Spleen (tissue), 11 donors: ENCODE results near the gene CRTC2. TPM values are rescaled to one million over a fixed set of nuclear protein-coding genes. Genes with fewer than 3 reads are reported as not detected.

Experiments used
- DNase-seq: peaks from one replicate; pipeline ENCODE4 v3.0.0-alpha.2; 2020
- H3K27ac ChIP-seq, 8 donors: fragments of 200-600 bp; sonication (generic) in 7 of 8; 1 replicate in 4 of 8; 2 replicates in 4 of 8; pipeline versions ENCODE4 v1.5.0 to v1.8.0; 2016 to 2021; ENCODE audit warnings: inconsistent platforms in 4 of 8, mild to moderate bottlenecking in 4 of 8, moderate library complexity in 1 of 8
- H3K27me3 ChIP-seq, 7 donors: fragments of 200-600 bp; sonication (generic) in 6 of 7; replicated peaks in 1 of 7; 1 replicate in 4 of 7; 2 replicates in 3 of 7; pipeline versions ENCODE4 v1.5.0 to v1.8.0; 2016 to 2021; ENCODE audit warnings: inconsistent platforms in 3 of 7, mild to moderate bottlenecking in 1 of 7
- H3K36me3 ChIP-seq, 6 donors: fragments of 200-600 bp; sonication (generic) in 5 of 6; 1 replicate in 4 of 6; 2 replicates in 2 of 6; pipeline versions ENCODE4 v1.5.0 to v1.8.0; 2016 to 2021; ENCODE audit warnings: inconsistent platforms in 2 of 6
- H3K4me1 ChIP-seq, 6 donors: fragments of 200-600 bp; sonication (generic) in 5 of 6; 1 replicate in 3 of 6; 2 replicates in 3 of 6; pipeline versions ENCODE4 v1.5.0 to v1.8.0; 2016 to 2021; ENCODE audit warnings: inconsistent platforms in 3 of 6
- H3K4me3 ChIP-seq, 8 donors: fragments of 200-600 bp; sonication (generic) in 7 of 8; 1 replicate in 4 of 8; 2 replicates in 4 of 8; pipeline versions ENCODE4 v1.5.0 to v1.8.0; 2016 to 2021; ENCODE audit warnings: inconsistent platforms in 4 of 8, mild to moderate bottlenecking in 4 of 8, moderate library complexity in 2 of 8
- H3K9me3 ChIP-seq, 8 donors: fragments of 200-600 bp; sonication (generic) in 7 of 8; 1 replicate in 4 of 8; 2 replicates in 4 of 8; pipeline versions ENCODE4 v1.5.0 to v1.8.0; 2016 to 2021; ENCODE audit warnings: inconsistent platforms in 4 of 8
- POLR2A ChIP-seq, 3 donors: fragments of 450-650 bp; IDR thresholded peaks; one replicate each; pipeline ENCODE4 v1.5.1; 2017; ENCODE audit warnings: antibody characterized with exemption in 3 of 3, mild to moderate bottlenecking in 1 of 3
- POLR2AphosphoS5 ChIP-seq, 3 donors: sonication (generic); formaldehyde crosslinking; IDR thresholded peaks; one replicate each; pipeline ENCODE4 v1.5.1; 2017; ENCODE audit warnings: antibody characterized with exemption in 3 of 3
- WGBS, 5 donors: extraction: QIAGEN DNeasy Blood & Tissue Kit in 3 of 5; methylation state at CpG; one replicate each; pipeline versions ENCODE4 v1.1.5 to v1.1.7; 2013 to 2018; 5-methylcytosine and 5-hydroxymethylcytosine counted together
- intact Hi-C: fragments of 100-400 bp; cut with DNase I; formaldehyde crosslinking; loops from one replicate; pipeline ENCODE4 v1.15.0; 2023; ENCODE audit warnings: low total_unique reads
- polyA plus RNA-seq, 3 donors: library from polyadenylated mRNA; stranded (reverse); fragments of 200-250 nt; gene quantifications; one replicate each; pipeline ENCODE4 v1.2.1, GENCODE V29; 2013
- total RNA-seq, 7 donors: library from RNA; depleted of rRNA in 3 of 7; stranded (reverse); fragments of >200 nt in 3 of 7; fragmentation: NEBNext Ultra II Directional in 4 of 7; extraction: Animal tissue kit (Norgen Biotek cat#: 25700) in 4 of 7; gene quantifications; one replicate each; pipeline versions ENCODE4 v1.1.0 to v1.2.1, GENCODE V29; 2016 to 2021
- TF ChIP-seq, protein P1 (sequence below), 11 experiments: fragments of 200-600 bp in 7 of 11; fragments of 450-650 bp in 4 of 11; sonication (generic) in 4 of 11; IDR thresholded peaks in 8 of 11; conservative IDR thresholded peaks in 3 of 11; 1 replicate in 7 of 11; 2 replicates in 4 of 11; pipeline versions ENCODE4 v1.4.0 to v1.8.0; 2016 to 2021; ENCODE audit warnings: antibody characterized with exemption in 11 of 11, inconsistent platforms in 4 of 11, mild to moderate bottlenecking in 1 of 11
- donor health status: healthy with polysubstance abuse.
- donor health status: DM: no; HTN: no; CAD: no; lungs with moderate emphysema.
- donor health status: DM: no; HTN: no; CAD: no.
- donor health status: Bipolar disorder and iron deficiency.
- donor health status: healthy.
- donor health status: DM: no; HTN: no; CAD: no.
- donor health status: DM: yes; HTN: yes; CAD: no.

The CRTC2 gene
- total and polyA plus RNA-seq, 10 donors = 34.8 to 80.1 (median 69.5) TPM

DNA sequence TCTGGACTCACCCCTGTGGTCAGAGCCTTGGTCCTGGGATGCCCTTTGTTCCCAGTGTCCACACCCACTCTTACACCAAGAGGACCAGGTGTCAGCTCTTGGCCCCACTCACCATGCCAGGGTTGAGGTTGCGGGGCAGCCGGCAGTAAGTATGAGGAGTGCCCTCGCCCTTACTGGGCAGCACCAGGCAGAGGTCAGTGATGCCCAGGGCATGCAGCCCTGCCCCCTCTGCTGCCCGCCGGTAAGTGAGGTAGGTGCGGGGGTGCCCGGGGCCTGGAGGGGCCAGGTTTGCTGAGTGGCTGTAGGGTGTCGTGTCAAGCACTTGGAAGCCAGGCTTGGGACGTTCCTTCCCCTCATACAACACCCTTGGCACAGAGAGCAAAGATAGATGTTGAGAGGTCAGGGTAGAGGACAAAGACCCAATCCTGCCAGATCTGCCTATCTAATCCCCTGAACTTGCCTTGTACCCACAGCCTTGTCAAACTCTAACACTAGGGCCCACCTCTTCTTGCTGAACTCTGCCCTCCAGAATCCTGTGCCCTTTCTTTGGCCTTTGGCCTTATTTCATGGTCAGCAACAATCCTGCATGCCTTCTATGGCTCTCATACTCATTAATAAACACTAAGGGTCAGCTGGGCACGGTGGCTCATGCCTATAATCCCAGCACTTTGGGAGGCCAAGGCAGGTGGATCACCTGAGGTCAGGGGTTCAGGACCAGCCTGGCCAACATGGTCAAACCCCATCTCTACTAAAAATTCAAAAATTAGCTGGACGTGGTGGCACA, 15.5 kb downstream of the CRTC2 start:
- H3K27ac ChIP-seq = peak overlapping the region in 5 of 8 donors; percentile 7 to 100 (median 100)
- TF ChIP-seq, protein P1, sequence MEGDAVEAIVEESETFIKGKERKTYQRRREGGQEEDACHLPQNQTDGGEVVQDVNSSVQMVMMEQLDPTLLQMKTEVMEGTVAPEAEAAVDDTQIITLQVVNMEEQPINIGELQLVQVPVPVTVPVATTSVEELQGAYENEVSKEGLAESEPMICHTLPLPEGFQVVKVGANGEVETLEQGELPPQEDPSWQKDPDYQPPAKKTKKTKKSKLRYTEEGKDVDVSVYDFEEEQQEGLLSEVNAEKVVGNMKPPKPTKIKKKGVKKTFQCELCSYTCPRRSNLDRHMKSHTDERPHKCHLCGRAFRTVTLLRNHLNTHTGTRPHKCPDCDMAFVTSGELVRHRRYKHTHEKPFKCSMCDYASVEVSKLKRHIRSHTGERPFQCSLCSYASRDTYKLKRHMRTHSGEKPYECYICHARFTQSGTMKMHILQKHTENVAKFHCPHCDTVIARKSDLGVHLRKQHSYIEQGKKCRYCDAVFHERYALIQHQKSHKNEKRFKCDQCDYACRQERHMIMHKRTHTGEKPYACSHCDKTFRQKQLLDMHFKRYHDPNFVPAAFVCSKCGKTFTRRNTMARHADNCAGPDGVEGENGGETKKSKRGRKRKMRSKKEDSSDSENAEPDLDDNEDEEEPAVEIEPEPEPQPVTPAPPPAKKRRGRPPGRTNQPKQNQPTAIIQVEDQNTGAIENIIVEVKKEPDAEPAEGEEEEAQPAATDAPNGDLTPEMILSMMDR (IDR thresholded peaks at IDR 0.05 in 8 of 11, conservative IDR thresholded peaks at IDR 0.05 in 3 of 11) = no peak
- TF ChIP-seq POLR2AphosphoS5 (IDR thresholded peaks at IDR 0.05) = peak in 1 of 3 donors; percentile 63
- TF ChIP-seq POLR2A (IDR thresholded peaks at IDR 0.05) = no peak
- no peaks in the 10 kb centered on the region for H3K27me3 ChIP-seq
- peaks cover 14 to 67% (median 46%) of the 10 kb centered on the region in 6 donors for H3K4me1 ChIP-seq
- H3K9me3 ChIP-seq = no peaks in the 10 kb centered on the region
- peak overlapping the region in 1 of 8 donors; percentile 6 for H3K4me3 ChIP-seq
- H3K36me3 ChIP-seq = peaks cover 0 to 73% (median 66%) of the 10 kb centered on the region in 6 donors
- intact Hi-C loops = no loop called here
- DNase-seq = peak; percentile 78
- 81 to 92% (median 85%) methylated on average over 9 to 11 of the region's 11 CpGs for WGBS, 5 donors

DNA sequence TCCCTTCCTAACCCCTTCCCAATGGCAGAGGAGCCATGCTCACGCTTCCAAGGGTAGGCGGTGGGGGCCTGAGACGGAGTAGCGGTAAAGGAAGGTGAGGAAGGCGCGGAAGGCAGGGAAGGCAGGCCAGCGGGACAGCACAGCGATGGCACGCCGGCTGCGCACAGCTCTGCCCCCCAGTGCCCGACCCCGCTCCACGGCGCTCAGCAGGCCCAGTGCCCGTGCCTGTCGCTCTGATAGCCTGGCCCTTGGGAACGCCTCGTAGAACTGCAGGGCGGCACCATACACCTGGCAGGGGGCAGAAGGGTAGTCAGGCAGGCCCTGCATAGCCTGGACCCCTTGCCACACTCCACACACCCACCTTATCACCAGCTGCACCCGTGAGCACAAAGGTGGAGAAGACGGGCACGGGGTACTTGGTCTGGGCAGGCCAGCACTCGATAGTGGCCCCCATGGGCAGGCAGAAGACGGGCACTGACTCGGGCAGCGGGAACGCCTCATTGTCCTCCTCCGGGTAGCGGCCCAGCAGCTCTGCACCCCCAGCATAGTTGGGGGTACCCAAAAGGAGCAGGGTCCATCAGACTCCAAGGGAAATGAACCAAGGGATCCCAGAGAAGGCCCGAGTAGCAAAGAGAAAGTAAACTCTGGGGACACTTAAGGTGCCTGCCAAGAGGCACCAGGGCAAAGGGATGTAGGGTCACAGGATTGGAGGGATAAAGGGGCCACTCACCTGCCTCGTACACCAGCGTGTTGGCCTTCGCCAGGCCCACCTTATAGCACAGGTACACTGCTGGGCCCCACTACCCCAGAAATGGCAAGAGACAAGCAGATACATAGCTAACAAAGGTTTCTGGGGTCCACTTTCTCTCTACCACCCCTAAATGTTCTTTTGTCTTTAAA, 16.3 kb downstream of the CRTC2 start:
- no peaks in the 10 kb centered on the region for H3K27me3 ChIP-seq
- intact Hi-C loops = no loop called here
- H3K27ac ChIP-seq = peak overlapping the region in 2 of 8 donors; percentile 100
- TF ChIP-seq POLR2AphosphoS5 (IDR thresholded peaks at IDR 0.05) = peak in 2 of 3 donors; percentile 41 to 60
- no peak for TF ChIP-seq POLR2A (IDR thresholded peaks at IDR 0.05)
- H3K4me1 ChIP-seq = peaks cover 13 to 58% (median 39%) of the 10 kb centered on the region in 6 donors
- H3K9me3 ChIP-seq = no peaks in the 10 kb centered on the region
- H3K4me3 ChIP-seq = no peak overlapping the region
- H3K36me3 ChIP-seq = peaks cover 2 to 73% (median 66%) of the 10 kb centered on the region in 6 donors
- DNase-seq = peak; percentile 75
- 93 to 96% (median 95%) methylated on average over 20 to 34 of the region's 34 CpGs for WGBS, 5 donors

DNA sequence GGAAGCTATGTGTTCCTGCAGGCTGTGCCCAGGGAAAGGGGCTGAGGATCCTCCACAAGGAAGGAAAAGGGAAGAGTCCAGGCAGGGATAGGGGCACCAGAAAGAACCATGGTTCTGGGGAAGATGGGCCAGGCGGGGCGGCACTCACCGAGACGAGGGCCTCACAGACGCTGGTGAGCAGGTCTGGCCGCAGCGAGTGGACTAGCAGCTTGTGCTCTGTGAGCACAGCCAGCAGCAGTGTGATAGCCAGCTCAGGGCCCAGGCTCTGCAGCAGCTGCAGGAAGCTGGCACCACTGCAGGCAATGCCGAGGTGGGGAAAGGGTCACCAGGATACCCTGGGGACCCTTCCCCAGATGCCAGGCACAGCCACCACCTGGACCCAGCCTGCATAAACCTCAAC, 17.7 kb downstream of the CRTC2 start:
- Histone ChIP-seq H3K4me3 (no peak overlapping the region), H3K4me1 (peaks cover 8 to 52% (median 33%) of the 10 kb centered on the region in 6 donors), H3K9me3 (no peaks in the 10 kb centered on the region), H3K36me3 (peaks cover 6 to 85% (median 79%) of the 10 kb centered on the region in 6 donors), H3K27me3 (no peaks in the 10 kb centered on the region), H3K27ac (peak overlapping the region in 1 of 8 donors; percentile 24)
- peak; percentile 73 for DNase-seq
- TF ChIP-seq, protein P1 (IDR thresholded peaks at IDR 0.05 in 8 of 11, conservative IDR thresholded peaks at IDR 0.05 in 3 of 11) = no peak
- TF ChIP-seq POLR2AphosphoS5 (IDR thresholded peaks at IDR 0.05) = peak in 1 of 3 donors; percentile 61
- intact Hi-C loops = no loop called here
- 93 to 99% (median 94%) methylated on average over 8 of the region's 8 CpGs for WGBS, 5 donors

DNA sequence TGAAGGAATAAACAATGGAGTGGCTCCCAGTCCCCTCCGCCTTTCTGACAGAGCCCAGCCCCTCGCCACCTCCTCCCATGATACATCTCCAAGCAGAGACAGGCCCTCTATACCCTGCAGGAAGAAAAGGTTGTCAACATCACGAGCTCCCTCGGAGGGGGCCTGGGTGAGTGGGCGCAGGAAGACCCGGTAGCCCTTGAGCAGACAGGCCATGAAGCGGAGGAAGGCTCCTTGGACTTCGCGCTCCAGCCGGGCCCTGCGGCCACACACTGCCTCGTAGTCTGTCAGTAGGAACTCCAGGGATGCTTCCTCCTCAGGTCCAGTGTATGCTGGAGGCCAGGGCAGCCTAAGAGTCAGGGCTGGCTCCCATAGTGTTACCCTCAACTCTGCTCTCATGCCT, 18.9 kb downstream of the CRTC2 start:
- Histone ChIP-seq H3K4me1 (peaks cover 8 to 39% (median 24%) of the 10 kb centered on the region in 6 donors), H3K27me3 (no peaks in the 10 kb centered on the region), H3K4me3 (no peak overlapping the region), H3K27ac (no peak overlapping the region), H3K9me3 (no peaks in the 10 kb centered on the region), H3K36me3 (peaks cover 7 to 98% (median 92%) of the 10 kb centered on the region in 6 donors)
- intact Hi-C loops = no loop called here
- 89 to 99% (median 96%) methylated on average over 12 of the region's 12 CpGs for WGBS, 5 donors
- TF ChIP-seq, protein P1 (IDR thresholded peaks at IDR 0.05 in 8 of 11, conservative IDR thresholded peaks at IDR 0.05 in 3 of 11) = no peak
- peak in 1 of 3 donors; percentile 55 for TF ChIP-seq POLR2AphosphoS5 (IDR thresholded peaks at IDR 0.05)
- peak; percentile 60 for DNase-seq
